GM19043 (cell line): ENCODE measurements around the gene TRA2B.
"Not testable (repeated sequence)": the region's sequence is repeated elsewhere in the genome, so short reads cannot be mapped to it uniquely, and the experiment has no call there.

Experiments used
- ATAC-seq: cut with Tn5 transposase; IDR thresholded peaks from one replicate; pipeline ENCODE4 v1.9.1; 2021; ENCODE audit warnings: low read depth; ENCODE audit not compliant: unreplicated experiment

TRA2B gene

GRCh38 chr3:185929192-185930151 lies 8.3 kb downstream of the TRA2B start:
- ATAC-seq: no peak

- ATAC-seq: no peak
Observed at GRCh38 chr3:185928496-185928895, 9.3 kb downstream of the TRA2B start.

GRCh38 chr3:185927501-185928200 lies 10.2 kb downstream of the TRA2B start:
- ATAC-seq: no peak

- no peak for ATAC-seq
Observed at GRCh38 chr3:185926445-185926844, 11.4 kb downstream of the TRA2B start.

- ATAC-seq: no peak
Observed at GRCh38 chr3:185925353-185925752, 12.5 kb downstream of the TRA2B start.

GRCh38 chr3:185924375-185924774 lies 13.4 kb downstream of the TRA2B start:
- no peak for ATAC-seq

GRCh38 chr3:185920184-185920583 lies 17.6 kb downstream of the TRA2B start:
- no peak for ATAC-seq

- ATAC-seq: no peak
Observed at GRCh38 chr3:185916042-185916833, 21.6 kb downstream of the TRA2B start.

GRCh38 chr3:185915642-185916041 lies 22.2 kb downstream of the TRA2B start:
- ATAC-seq: no peak

GRCh38 chr3:185914911-185915629 lies 22.7 kb downstream of the TRA2B start:
- ATAC-seq: no peak

- ATAC-seq: no peak
Observed at GRCh38 chr3:185912929-185913901, 24.6 kb downstream of the TRA2B start.

GRCh38 chr3:185912512-185912911 lies 25.3 kb downstream of the TRA2B start:
- no peak for ATAC-seq

- ATAC-seq: not testable (repeated sequence)
Observed at GRCh38 chr3:185911076-185911448, 26.8 kb downstream of the TRA2B start.

GRCh38 chr3:185910322-185911075 lies 27.3 kb downstream of the TRA2B start:
- not testable (repeated sequence) for ATAC-seq

GRCh38 chr3:185909913-185910312 lies 27.9 kb downstream of the TRA2B start:
- not testable (repeated sequence) for ATAC-seq

- no peak for ATAC-seq
Observed at GRCh38 chr3:185900228-185900627, 37.6 kb downstream of the TRA2B start.

GRCh38 chr3:185896636-185897035 lies 41.2 kb downstream of the TRA2B start:
- no peak for ATAC-seq

- ATAC-seq: no peak
Observed at GRCh38 chr3:185887066-185887465, 50.7 kb downstream of the TRA2B start.
